ENCODE results near the gene ZNF740.

GRCh38 chr12:53182903-53183302 lies 2.4 kb downstream of the ZNF740 start:
- TF ChIP-seq FOS (IDR thresholded peaks at IDR 0.05; ENCODE audit: borderline replicate concordance, extremely low read depth, insufficient read length) (no peak), CTCF (IDR thresholded peaks at IDR 0.05 in 2 of 3, conservative IDR thresholded peaks at IDR 0.05 in 1 of 3; ENCODE audit: control insufficient read depth in 2 of 3, extremely low read depth in 1 of 3, insufficient read depth in 1 of 3, low read depth in 3 of 3, low read length in 3 of 3) (no peak), SP1 (IDR thresholded peaks at IDR 0.05; ENCODE audit: low read depth, low read length) (no peak), POLR2A (IDR thresholded peaks at IDR 0.05; ENCODE audit: low read depth, low read length) (no peak), CHD2 (IDR thresholded peaks at IDR 0.05; ENCODE audit: borderline replicate concordance, low read depth, low read length) (no peak)

All from GM12878 (cell line).